Measurements from ENCODE around the gene ITGA3.

DNA sequence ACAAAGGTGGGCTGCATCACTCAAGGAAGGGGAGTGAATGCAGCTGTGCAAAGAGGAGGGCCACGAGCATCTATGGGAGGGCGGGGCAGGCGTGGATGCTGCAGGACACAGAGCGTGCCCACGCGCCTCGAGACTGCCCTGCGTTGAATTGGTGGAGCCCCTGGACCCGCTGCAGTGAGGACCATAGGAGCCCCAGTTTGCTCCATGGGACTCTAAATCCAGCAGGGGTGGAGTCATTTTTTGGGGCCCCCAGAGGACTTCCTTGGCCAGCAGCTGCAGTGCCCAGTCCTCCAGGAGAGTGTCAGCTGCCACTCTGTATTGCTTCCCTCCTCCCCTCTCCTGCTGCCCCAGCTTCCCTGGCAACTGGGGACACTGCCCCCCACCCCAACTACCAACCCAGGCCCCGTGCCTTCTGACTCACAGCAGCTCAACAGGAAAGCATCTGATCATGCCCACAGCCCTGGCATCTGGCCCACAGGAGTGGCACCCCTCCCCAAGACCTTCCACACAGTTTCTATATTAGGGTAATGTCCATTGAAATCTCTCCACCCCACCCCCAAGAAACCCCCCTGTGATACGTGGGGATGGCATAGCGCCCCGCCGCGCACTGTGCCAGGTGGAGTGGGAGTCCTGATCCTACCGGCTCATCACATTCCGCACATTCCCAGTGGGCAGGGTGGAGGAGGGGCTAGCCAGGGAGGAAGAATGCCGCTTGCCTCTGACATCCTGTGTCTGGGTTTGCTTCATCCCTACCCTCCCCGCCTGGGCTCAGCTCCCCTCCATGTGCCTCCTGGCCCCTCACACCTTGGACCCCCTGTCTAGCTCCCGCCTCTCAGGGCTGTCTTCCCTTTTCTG is 27.8 kb upstream of the ITGA3 start:
- TF ChIP-seq, protein P1, sequence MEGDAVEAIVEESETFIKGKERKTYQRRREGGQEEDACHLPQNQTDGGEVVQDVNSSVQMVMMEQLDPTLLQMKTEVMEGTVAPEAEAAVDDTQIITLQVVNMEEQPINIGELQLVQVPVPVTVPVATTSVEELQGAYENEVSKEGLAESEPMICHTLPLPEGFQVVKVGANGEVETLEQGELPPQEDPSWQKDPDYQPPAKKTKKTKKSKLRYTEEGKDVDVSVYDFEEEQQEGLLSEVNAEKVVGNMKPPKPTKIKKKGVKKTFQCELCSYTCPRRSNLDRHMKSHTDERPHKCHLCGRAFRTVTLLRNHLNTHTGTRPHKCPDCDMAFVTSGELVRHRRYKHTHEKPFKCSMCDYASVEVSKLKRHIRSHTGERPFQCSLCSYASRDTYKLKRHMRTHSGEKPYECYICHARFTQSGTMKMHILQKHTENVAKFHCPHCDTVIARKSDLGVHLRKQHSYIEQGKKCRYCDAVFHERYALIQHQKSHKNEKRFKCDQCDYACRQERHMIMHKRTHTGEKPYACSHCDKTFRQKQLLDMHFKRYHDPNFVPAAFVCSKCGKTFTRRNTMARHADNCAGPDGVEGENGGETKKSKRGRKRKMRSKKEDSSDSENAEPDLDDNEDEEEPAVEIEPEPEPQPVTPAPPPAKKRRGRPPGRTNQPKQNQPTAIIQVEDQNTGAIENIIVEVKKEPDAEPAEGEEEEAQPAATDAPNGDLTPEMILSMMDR (IDR thresholded peaks at IDR 0.05 in 8 of 11, conservative IDR thresholded peaks at IDR 0.05 in 3 of 11), result no peak
- TF ChIP-seq POLR2A (IDR thresholded peaks at IDR 0.05), result no peak
- no peak for TF ChIP-seq POLR2AphosphoS5 (IDR thresholded peaks at IDR 0.05)

All from spleen (tissue), 7 donors.